ENCODE data around the gene CFAP91.

CFAP91 gene

GRCh38 chr3:119702530-119703527, at the start of gene CFAP91:
Gene CFAP91, plus strand, starts transcription at chr3:119703022. Its CDS starts 77 bp downstream, at chr3:119703099.
- DNase-seq: no peak

DNA sequence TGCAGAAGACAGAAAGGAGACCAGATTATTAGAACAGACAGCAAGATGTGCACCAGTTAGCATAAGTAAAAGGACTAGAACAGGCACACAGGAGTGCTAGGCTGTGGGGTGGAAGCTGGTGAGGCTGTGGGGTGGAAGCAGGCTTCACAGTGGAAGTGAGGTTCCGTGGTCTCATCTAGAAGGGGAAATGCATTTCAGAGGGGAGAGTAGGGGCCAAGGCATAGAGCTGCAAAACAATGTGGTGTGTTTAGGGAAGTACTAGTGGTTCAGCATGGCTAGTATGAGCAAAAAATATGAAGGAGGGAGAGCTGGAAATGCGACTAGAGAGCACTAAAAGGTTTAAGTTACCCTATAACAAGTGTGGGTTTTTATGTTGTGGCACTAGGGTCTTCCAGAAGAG, 48.9 kb upstream of the CFAP91 start:
- no peak for DNase-seq

DNA sequence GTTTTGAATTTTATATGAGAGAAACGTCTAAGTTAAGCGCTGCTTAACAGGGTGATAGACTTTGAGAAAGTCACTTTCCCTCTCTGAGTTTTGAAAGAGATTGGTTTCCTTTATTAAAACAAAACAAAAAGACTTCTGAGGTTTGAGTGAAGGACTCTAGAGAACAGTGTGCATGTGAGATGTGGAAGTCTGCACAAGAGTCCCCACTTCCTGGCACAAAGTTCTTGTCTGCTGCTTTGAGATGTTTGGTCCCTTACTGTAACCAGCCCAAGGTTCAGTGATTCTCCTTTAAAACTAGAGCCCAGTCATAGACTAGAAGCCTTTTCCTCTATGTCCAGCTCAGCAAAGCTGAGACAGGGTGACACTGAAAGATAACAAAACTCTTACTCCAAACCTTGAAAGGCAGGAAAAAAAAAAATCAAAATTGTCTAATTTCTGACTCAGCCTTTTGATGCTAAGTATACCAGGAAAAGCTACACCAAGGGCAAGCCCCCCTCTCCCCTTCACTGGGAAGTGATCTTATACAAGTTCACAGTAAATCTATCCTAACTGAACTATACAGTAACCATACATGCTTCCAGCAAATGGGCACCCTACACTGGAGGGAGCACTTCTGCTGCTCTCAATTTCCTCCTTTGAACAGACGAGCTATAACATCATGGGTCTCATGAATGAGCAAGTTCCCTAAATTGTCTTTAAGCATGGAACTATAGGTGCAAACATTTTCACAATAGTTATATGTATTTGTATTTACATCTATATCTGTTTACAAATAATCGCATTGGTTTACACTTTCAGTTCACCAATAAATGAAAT, 44.7 kb upstream of the CFAP91 start:
- DNase-seq: no peak

- DNase-seq: no peak
Measured at GRCh38 chr3:119658994-119659393, 43.8 kb upstream of the CFAP91 start.

DNA sequence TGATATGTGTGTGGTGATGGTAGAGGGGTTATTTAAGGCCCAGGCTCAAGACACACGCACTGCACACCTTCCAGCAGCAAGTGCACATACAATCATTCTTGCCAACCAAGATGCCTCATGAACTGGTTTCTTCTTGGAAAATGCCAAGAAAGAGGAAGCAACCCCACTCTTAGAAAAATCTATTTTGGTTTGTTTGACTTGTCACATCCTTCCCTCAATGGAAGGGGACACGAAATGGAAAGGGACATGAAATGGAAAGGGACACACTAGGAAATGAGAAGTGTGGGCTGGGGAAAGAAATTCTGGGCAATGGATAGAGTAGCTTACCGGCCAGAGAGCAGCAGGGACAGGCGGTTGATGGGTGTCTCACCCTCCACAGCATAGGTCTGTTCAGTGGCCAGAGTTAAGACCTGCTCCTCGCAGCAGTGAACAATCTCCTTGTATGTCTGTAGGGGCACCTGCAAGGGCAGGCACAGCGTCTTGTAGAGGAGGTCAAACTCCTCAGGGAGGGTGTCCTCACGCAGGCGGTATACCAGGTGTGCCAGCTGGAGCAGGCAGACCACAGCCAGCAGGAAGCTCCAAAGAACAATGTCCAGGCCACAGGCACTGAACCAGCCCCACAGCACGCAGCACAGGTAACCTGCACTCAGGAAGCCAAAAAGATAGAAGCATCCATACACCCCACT, 43.1 kb upstream of the CFAP91 start:
- DNase-seq: no peak

GRCh38 chr3:119660474-119661440, 42.1 kb upstream of the CFAP91 start, which contains the start of gene POPDC2:
Gene POPDC2, minus strand, starts transcription at chr3:119660589. Its CDS starts 166 bp downstream, at chr3:119660423.
- DNase-seq: no peak

DNA sequence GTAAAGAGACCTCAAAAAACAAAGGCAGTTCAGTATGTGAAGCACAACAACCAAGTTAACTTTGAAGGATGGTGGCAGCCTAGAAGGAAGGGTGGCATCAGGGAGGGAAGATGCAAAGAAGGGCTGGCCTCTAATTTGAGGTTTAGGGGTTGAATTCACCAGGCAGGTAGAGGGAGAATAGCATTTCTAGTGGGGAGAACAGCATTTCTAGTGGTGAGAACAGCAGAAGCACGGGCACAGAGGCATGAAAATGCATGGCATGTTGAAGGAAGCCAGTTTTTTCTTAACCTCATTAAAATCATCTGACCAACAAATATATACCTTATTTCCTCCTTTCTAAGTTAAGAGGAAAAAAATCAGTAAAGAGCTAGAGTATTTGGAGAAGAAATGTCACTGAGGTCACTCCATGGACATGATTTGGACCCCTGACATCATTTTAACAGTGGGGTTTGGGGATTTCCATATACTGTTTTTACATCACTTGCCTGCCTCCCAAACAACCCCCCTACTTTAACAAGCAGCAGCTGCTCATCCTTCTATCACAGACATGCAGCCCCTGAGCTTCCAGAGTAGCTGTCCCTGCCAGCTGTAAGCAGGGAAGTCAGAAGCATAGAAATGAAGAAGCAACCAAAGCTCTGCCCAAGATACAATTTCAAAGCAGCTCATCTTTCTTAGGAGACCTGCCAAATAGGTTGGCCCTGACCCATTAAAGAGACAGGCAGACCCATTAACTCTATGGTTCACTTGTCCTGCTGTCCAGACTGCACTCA, 40.0 kb upstream of the CFAP91 start:
- no peak for DNase-seq

GRCh38 chr3:119663885-119664284, 38.9 kb upstream of the CFAP91 start:
- no peak for DNase-seq

- DNase-seq: no peak
Measured at GRCh38 chr3:119664370-119664769, 38.5 kb upstream of the CFAP91 start.

DNA sequence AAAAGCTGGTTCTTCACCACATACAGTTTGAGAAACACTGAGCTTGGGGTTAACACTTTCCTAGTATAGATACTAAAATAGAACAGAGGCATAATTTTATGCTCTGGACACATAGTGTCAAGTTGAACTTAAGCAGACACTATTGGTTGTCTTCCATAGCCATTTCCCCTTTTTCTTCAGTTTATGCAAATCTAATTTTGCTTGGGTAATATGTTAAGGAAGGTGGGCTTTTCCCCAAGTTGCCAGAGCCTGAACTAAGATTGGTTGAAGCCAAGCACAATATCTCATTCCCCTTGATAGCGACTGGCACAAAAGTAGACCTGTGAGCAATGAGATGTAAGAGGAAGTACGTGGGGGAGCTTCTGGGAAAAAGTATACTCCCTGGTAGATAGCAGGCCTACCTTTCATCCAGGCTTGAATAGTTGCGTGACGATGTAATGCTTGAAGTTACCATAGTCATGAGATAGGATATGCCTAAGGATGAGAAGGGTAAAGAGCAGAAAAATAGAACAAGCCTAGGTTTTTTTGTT, 37.9 kb upstream of the CFAP91 start:
- DNase-seq: no peak

- no peak for DNase-seq
Measured at GRCh38 chr3:119665954-119666559, 36.8 kb upstream of the CFAP91 start.

GRCh38 chr3:119669906-119670570, 32.8 kb upstream of the CFAP91 start:
- no peak for DNase-seq

DNA sequence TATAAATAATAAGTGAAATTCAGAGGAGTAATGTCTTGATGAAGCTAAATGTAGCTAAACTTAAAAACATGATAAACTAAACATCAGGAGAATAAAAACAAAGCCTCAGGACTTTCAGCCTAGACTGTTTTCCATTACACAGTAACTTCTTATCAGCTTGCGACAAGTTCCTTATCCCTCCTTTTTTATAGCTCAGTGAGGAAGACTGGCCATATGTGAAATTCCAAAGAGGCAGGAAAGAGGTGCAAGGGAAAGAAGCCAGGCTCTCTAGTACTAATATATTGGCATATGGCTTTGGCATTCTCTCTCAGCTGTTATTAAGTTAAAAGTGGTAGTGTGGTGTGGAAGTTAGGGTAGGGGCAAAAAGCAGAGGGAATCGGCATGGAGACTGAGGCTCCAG, 30.0 kb upstream of the CFAP91 start:
- no peak for DNase-seq

GRCh38 chr3:119673875-119674274, 28.9 kb upstream of the CFAP91 start:
- no peak for DNase-seq

- DNase-seq: no peak
Measured at GRCh38 chr3:119675188-119675874, 27.5 kb upstream of the CFAP91 start.

GRCh38 chr3:119676020-119676419, 26.8 kb upstream of the CFAP91 start:
- DNase-seq: no peak

DNA sequence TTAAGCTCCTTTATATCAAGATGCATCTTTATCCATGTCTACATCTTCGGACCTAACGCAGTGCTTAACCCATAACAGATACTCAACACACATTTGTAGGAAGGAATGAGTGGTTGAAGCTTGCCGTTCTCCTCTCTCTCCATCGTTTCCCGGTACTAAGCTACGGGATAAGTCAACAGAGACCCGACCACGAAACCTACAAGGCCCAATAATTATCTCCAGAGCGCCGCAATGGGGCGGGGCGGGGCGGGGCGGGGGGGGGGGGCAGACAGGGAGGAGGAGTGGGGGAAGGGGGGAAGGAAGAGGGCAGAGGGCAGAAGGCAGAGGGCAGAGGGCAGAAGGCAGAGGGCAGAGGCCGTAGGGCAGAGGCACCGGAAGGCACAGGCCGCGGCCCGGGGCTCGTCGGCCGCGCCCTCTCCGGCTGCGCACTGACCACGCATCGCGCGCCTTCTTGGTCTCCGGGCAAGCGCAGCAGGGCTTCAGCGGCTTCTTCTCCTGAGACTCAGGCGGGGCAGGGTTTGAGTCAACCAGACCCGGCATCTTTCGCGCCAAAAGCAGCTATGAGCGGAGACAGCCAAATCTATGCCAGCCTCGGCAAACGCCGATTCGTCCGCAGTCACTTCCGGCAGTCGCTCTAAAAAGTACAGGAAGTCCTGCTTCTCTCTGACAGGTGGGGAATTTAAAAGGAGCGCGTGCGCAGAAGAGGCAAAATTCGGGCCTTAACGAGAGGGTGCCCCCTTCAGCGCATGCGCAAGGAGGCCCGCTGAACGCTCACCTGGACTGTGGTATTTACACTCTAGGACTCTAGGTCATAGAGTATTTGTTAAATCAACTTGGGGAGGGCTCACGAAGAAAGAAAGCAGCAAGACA, 25.8 kb upstream of the CFAP91 start, which contains the start of gene COX17:
Gene COX17 (minus strand): TSS at position 636 of the 870 bp plus-strand sequence. CDS start 96 bp downstream, at position 540.
- peak; percentile 93 for DNase-seq

GRCh38 chr3:119677641-119677934, 25.2 kb upstream of the CFAP91 start:
- no peak for DNase-seq
